Trophoblast cell (in vitro differentiated cells and primary cell): ENCODE results near the gene PDGFRB.

Source experiments
- DNase-seq, 2 donors: peaks; one replicate each; pipeline ENCODE4 v3.0.0-alpha.2; 2016
- H2AFZ ChIP-seq: 2 replicates; pipeline ENCODE4 v1.6.1; 2013; ENCODE audit warnings: low read length, moderate library complexity, mild to moderate bottlenecking; ENCODE audit not compliant: insufficient read depth, poor library complexity
- H2AK5ac ChIP-seq: 2 replicates; pipeline ENCODE4 v1.6.1; 2013; ENCODE audit warnings: mild to moderate bottlenecking, low read length
- H2BK120ac ChIP-seq: 2 replicates; pipeline ENCODE4 v1.6.1; 2013; ENCODE audit warnings: low read length, mild to moderate bottlenecking, moderate library complexity; ENCODE audit not compliant: insufficient read depth, poor library complexity
- H2BK12ac ChIP-seq: 2 replicates; pipeline ENCODE4 v1.6.1; 2013; ENCODE audit warnings: mild to moderate bottlenecking, low read length, moderate library complexity
- H2BK5ac ChIP-seq: 2 replicates; pipeline ENCODE4 v1.6.1; 2013; ENCODE audit warnings: low read length, low read depth, moderate library complexity, mild to moderate bottlenecking; ENCODE audit not compliant: poor library complexity
- H3K14ac ChIP-seq: 2 replicates; pipeline ENCODE4 v1.6.1; 2013; ENCODE audit warnings: mild to moderate bottlenecking, low read length
- H3K18ac ChIP-seq: 2 replicates; pipeline ENCODE4 v1.6.1; 2013; ENCODE audit warnings: mild to moderate bottlenecking, low read length
- H3K23ac ChIP-seq: 2 replicates; pipeline ENCODE4 v1.6.1; 2013; ENCODE audit warnings: low read length
- H3K27ac ChIP-seq: 2 replicates; pipeline ENCODE4 v1.5.1; 2013; ENCODE audit warnings: low read depth, mild to moderate bottlenecking, inconsistent platforms, low read length, moderate library complexity
- H3K27me3 ChIP-seq: 2 replicates; pipeline ENCODE4 v1.6.1; 2013; ENCODE audit warnings: inconsistent platforms, mild to moderate bottlenecking, low read length, moderate library complexity; ENCODE audit not compliant: insufficient read depth
- H3K36me3 ChIP-seq, 2 experiments: 1 replicate in 1 of 2; 2 replicates in 1 of 2; pipeline ENCODE4 v1.6.1; 2013; ENCODE audit warnings: low read length in 2 of 2, mild to moderate bottlenecking in 2 of 2, moderate library complexity in 1 of 2; ENCODE audit not compliant: insufficient read depth in 2 of 2, control insufficient read depth in 1 of 2
- H3K4ac ChIP-seq: 2 replicates; pipeline ENCODE4 v1.6.1; 2013; ENCODE audit warnings: low read depth, mild to moderate bottlenecking, low read length, moderate library complexity
- H3K4me1 ChIP-seq, 2 experiments: 1 replicate in 1 of 2; 2 replicates in 1 of 2; pipeline ENCODE4 v1.6.1; 2013; ENCODE audit warnings: low read length in 2 of 2, mild to moderate bottlenecking in 2 of 2, moderate library complexity in 1 of 2; ENCODE audit not compliant: insufficient read depth in 2 of 2, control insufficient read depth in 1 of 2
- H3K4me2 ChIP-seq: 2 replicates; pipeline ENCODE4 v1.6.1; 2013; ENCODE audit warnings: inconsistent platforms, mild to moderate bottlenecking, low read length, moderate library complexity
- H3K4me3 ChIP-seq: 2 replicates; pipeline ENCODE4 v1.5.1; 2013; ENCODE audit warnings: mild to moderate bottlenecking, low read depth, low read length, inconsistent platforms
- H3K79me1 ChIP-seq: one replicate; pipeline ENCODE4 v1.6.1; 2013; ENCODE audit warnings: low read length
- H3K79me2 ChIP-seq: 2 replicates; pipeline ENCODE4 v1.6.1; 2013; ENCODE audit warnings: low read length, mild to moderate bottlenecking; ENCODE audit not compliant: control insufficient read depth, insufficient read depth, poor library complexity
- H3K9ac ChIP-seq: 2 replicates; pipeline ENCODE4 v1.6.1; 2013; ENCODE audit warnings: mild to moderate bottlenecking, low read length
- H3K9me3 ChIP-seq: 2 replicates; pipeline ENCODE4 v1.6.1; 2013; ENCODE audit warnings: low read depth, mild to moderate bottlenecking, control low read depth, inconsistent platforms, low read length; ENCODE audit not compliant: insufficient read depth
- H4K12ac ChIP-seq: 2 replicates; pipeline ENCODE4 v1.6.1; 2013; ENCODE audit warnings: low read depth, mild to moderate bottlenecking, low read length, moderate library complexity
- H4K8ac ChIP-seq: 2 replicates; pipeline ENCODE4 v1.6.1; 2013; ENCODE audit warnings: low read depth, mild to moderate bottlenecking, low read length, moderate library complexity
- H4K91ac ChIP-seq: one replicate; pipeline ENCODE4 v1.6.1; 2013; ENCODE audit warnings: low read depth, mild to moderate bottlenecking, low read length, moderate library complexity
- WGBS: extraction: QIAGEN DNeasy Blood & Tissue Kit; methylation state at CpG from one replicate; pipeline ENCODE4 v1.1.7; 2013; ENCODE audit warnings: missing lambda C conversion rate; ENCODE audit not compliant: insufficient read length, insufficient coverage; ENCODE audit errors: extremely low coverage; 5-methylcytosine and 5-hydroxymethylcytosine counted together

The PDGFRB gene

DNA sequence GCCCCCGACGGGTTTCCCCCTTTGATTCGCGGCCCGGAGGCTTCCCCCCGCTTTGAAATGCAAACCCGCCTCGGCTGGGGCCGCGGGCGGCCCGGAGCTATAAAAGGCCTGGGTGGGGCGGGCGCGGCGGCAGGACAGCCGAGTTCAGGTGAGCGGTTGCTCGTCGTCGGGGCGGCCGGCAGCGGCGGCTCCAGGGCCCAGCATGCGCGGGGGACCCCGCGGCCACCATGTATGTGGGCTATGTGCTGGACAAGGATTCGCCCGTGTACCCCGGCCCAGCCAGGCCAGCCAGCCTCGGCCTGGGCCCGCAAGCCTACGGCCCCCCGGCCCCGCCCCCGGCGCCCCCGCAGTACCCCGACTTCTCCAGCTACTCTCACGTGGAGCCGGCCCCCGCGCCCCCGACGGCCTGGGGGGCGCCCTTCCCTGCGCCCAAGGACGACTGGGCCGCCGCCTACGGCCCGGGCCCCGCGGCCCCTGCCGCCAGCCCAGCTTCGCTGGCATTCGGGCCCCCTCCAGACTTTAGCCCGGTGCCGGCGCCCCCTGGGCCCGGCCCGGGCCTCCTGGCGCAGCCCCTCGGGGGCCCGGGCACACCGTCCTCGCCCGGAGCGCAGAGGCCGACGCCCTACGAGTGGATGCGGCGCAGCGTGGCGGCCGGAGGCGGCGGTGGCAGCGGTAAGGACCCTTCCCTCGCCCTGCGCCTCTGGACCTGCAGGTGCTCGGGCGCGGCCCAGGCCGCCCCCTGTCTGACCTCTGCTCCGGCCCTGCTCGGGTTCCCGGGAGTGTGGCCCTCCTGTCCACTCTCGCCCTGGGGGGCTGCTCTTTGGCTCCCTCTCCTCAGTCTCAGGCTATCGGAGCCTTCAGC is 11.2 kb upstream of the PDGFRB start, which contains the start of gene CDX1:
Gene CDX1, plus strand, starts transcription at position 129 of the 862 bp plus-strand sequence. Its CDS starts 99 bp downstream, at position 228.
- peak within 1 kb of the TSS; percentile 41 for H3K4me2 ChIP-seq
- DNase-seq, result no peak
- H2BK5ac ChIP-seq, result no peak within 1 kb of the TSS
- H2AFZ ChIP-seq, result peak within 1 kb of the TSS; percentile 11
- no peaks in the 10 kb centered on the region for H3K79me2 ChIP-seq
- H3K4ac ChIP-seq, result peak within 1 kb of the TSS; percentile 13
- peak within 1 kb of the TSS; percentile 26 for H2AK5ac ChIP-seq
- peak within 1 kb of the TSS; percentile 25 for H3K18ac ChIP-seq
- H3K4me1 ChIP-seq, result peaks cover 16 to 30% of the 10 kb centered on the region in 2 experiments
- no peaks in the 10 kb centered on the region for H3K36me3 ChIP-seq
- no CpG with 5 or more reads among the region's 93 CpGs for WGBS
- H4K12ac ChIP-seq, result no peak within 1 kb of the TSS
- H4K91ac ChIP-seq, result peak within 1 kb of the TSS; percentile 20
- H2BK120ac ChIP-seq, result peak within 1 kb of the TSS; percentile 53
- H3K9ac ChIP-seq, result no peak within 1 kb of the TSS
- H3K9me3 ChIP-seq, result peaks cover 4% of the 10 kb centered on the region
- no peak within 1 kb of the TSS for H3K14ac ChIP-seq
- peaks cover 11% of the 10 kb centered on the region for H3K79me1 ChIP-seq
- H3K4me3 ChIP-seq, result no peak within 1 kb of the TSS
- H3K27ac ChIP-seq, result no peak within 1 kb of the TSS
- no peak within 1 kb of the TSS for H3K23ac ChIP-seq
- H3K27me3 ChIP-seq, result peaks cover 11% of the 10 kb centered on the region
- H2BK12ac ChIP-seq, result peak within 1 kb of the TSS; percentile 60
- H4K8ac ChIP-seq, result peak within 1 kb of the TSS; percentile 49

DNA sequence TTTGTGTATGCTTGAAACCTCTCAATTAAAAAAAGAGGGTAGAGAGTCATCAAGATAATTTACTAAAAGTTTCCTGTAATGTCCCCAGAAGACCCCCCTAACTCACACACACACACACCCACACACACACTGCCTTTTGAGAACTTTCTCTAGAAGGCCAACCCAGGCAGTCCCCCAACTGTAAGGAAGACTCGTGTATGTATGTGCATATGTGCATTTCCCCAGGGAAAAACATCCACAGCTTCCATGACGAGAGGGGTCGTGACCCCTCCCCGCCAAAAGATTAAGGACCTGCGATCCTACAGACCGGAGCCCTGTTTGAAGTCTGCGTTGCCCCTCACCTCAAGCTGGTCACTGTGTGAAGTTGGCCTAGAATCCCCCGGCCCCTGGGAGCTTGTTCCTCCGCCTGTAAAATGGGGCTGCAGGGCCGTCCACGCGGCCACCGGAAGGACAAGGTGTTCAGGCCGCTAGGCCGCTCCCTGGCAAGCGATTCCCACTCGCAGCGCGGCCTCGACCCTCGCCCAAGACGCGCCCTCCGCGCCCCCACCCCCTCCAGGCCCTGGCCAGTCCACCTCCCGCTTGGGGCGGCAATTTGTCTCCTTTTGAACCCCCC is 10.5 kb upstream of the PDGFRB start:
- H3K9ac ChIP-seq, result no peak overlapping the region
- H3K27me3 ChIP-seq, result peaks cover 11% of the 10 kb centered on the region
- no peaks in the 10 kb centered on the region for H3K79me2 ChIP-seq
- DNase-seq, result no peak
- H3K36me3 ChIP-seq, result no peaks in the 10 kb centered on the region
- peak overlapping the region; percentile 60 for H2BK12ac ChIP-seq
- H2AK5ac ChIP-seq, result peak overlapping the region; percentile 26
- H2AFZ ChIP-seq, result peak overlapping the region; percentile 11
- H3K79me1 ChIP-seq, result peaks cover 17% of the 10 kb centered on the region
- H3K4me2 ChIP-seq, result peak overlapping the region; percentile 22
- no CpG with 5 or more reads among the region's 27 CpGs for WGBS
- H3K14ac ChIP-seq, result no peak overlapping the region
- H3K4me3 ChIP-seq, result no peak overlapping the region
- peak overlapping the region; percentile 30 for H4K8ac ChIP-seq
- H4K91ac ChIP-seq, result peak overlapping the region; percentile 20
- peaks cover 4% of the 10 kb centered on the region for H3K9me3 ChIP-seq
- H4K12ac ChIP-seq, result no peak overlapping the region
- peaks cover 18 to 36% of the 10 kb centered on the region in 2 experiments for H3K4me1 ChIP-seq
- H2BK120ac ChIP-seq, result no peak overlapping the region
- H2BK5ac ChIP-seq, result no peak overlapping the region
- H3K4ac ChIP-seq, result peak overlapping the region; percentile 13
- H3K18ac ChIP-seq, result peak overlapping the region; percentile 25
- H3K27ac ChIP-seq, result no peak overlapping the region
- H3K23ac ChIP-seq, result no peak overlapping the region

DNA sequence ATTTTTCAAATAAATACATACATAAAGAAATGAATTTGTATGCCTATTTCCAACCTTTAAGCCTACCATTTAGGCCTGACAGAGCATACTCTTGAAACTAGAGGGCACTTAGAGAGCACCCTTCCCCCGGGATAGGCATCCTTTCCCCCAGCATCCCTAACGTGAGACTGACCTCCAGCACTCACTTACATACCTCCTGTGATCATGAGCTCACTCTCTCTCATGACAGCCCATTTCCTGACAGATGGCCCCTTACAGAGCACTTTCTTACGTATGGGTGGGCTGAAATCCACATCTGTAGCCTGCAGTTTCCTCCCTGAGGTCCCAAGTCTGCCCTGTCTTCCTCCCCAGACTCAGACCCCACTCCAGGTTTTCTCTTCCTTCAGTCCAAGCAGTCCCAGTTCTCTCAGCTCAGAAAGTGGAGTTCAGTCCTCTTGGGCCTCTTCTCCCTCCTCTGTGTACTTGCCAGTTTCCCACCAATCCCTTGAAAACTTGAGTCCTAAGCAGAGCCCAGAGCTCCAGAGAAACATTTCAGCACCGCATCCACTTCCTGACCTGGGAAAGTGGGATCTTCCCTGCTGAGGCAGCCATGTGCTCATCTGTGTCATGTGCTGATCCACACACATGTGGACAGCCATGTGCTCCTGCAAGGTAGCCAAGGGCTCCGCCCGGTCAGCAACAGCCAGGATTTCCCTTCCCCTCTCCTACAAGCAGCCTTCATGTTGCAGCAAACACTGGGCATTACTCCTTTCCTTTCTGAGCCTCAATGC is 8.8 kb upstream of the PDGFRB start:
- Histone ChIP-seq H4K91ac (peak overlapping the region; percentile 21), H3K4me3 (no peak overlapping the region), H3K23ac (no peak overlapping the region), H3K36me3 (no peaks in the 10 kb centered on the region), H3K27ac (no peak overlapping the region), H3K79me1 (peaks cover 24% of the 10 kb centered on the region), H4K12ac (no peak overlapping the region), H3K4ac (no peak overlapping the region), H2BK120ac (peak overlapping the region; percentile 2), H3K27me3 (peaks cover 7% of the 10 kb centered on the region), H2AK5ac (no peak overlapping the region), H4K8ac (no peak overlapping the region), H2AFZ (no peak overlapping the region), H3K4me1 (peaks cover 23 to 46% of the 10 kb centered on the region in 2 experiments), H2BK12ac (peak overlapping the region; percentile 0), H3K9me3 (peaks cover 4% of the 10 kb centered on the region), H3K18ac (no peak overlapping the region), H3K9ac (no peak overlapping the region), H3K79me2 (no peaks in the 10 kb centered on the region), H2BK5ac (no peak overlapping the region), H3K14ac (no peak overlapping the region), H3K4me2 (no peak overlapping the region)
- no peak for DNase-seq
- WGBS, result no CpG with 5 or more reads among the region's 6 CpGs

DNA sequence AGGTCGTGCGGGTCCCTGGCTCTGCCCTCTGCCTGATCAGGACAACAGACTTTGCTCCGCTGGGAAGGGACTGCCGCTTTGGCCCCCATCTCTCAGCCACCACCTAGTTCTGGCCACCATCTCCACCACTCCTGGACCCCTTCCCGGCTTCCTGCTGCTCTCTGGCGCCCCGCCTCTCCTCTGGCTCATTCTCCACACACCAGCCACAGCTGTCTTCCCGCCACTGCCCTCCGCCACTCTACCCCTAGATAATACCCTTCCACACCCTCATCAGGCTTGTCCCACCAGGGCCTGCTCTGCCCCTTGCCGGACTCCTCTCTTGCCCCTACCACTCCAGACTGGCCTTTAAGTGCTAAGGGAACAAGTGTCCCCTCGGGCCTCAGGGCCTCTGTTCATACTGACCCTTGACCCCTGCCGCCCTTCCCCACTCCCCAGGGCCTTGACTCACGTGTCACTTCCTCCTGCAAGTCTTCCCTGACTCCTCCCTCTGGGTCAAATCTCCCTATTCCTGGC is 8.0 kb upstream of the PDGFRB start:
- Histone ChIP-seq H3K23ac (no peak overlapping the region), H3K79me2 (no peaks in the 10 kb centered on the region), H3K14ac (peak overlapping the region; percentile 48), H3K9ac (no peak overlapping the region), H3K4me1 (peaks cover 23 to 51% of the 10 kb centered on the region in 2 experiments), H3K4ac (no peak overlapping the region), H3K9me3 (peaks cover 4% of the 10 kb centered on the region), H3K27me3 (peaks cover 7% of the 10 kb centered on the region), H2AK5ac (peak overlapping the region; percentile 59), H2BK120ac (peak overlapping the region; percentile 54), H3K27ac (no peak overlapping the region), H3K79me1 (peaks cover 28% of the 10 kb centered on the region), H4K8ac (peak overlapping the region; percentile 41), H2BK12ac (peak overlapping the region; percentile 71), H3K36me3 (no peaks in the 10 kb centered on the region), H2BK5ac (peak overlapping the region; percentile 18), H4K12ac (peak overlapping the region; percentile 19), H4K91ac (peak overlapping the region; percentile 70), H3K4me2 (no peak overlapping the region), H2AFZ (no peak overlapping the region), H3K4me3 (no peak overlapping the region), H3K18ac (peak overlapping the region; percentile 15)
- no CpG with 5 or more reads among the region's 13 CpGs for WGBS
- DNase-seq, result no peak
